ENCODE measurements around the gene MYO1E. TPM values are rescaled to one million over a fixed set of nuclear protein-coding genes. Genes with fewer than 3 reads are reported as not detected.

Gene MYO1E
- total and polyA plus RNA-seq, 2 of the 4 experiments (the other 2 are of a cell fraction), result 13.4 to 37.3 TPM

- no peak overlapping the region for H2AK9ac ChIP-seq (replicated peaks; ENCODE audit: low read depth, low read length, poor library complexity)
- DNase-seq, result no peak
- H2AK5ac ChIP-seq (ENCODE audit: low read depth, low read length), result no peak overlapping the region
- POLR2A ChIA-PET (ENCODE audit: unreplicated experiment), result no interaction called here
- H2AFZ ChIP-seq (replicated peaks; ENCODE audit: low read length, poor library complexity), result no peak overlapping the region
- CTCF ChIA-PET, result no interaction called here
- no peak overlapping the region for H2BK120ac ChIP-seq (ENCODE audit: low read depth, low read length)
- H4K8ac ChIP-seq (ENCODE audit: low read depth in 2 of 2, low read length in 2 of 2), result no peak overlapping the region
- no peak overlapping the region for H2BK15ac ChIP-seq (ENCODE audit: low read depth, low read length)
- no peak overlapping the region for H3K18ac ChIP-seq (ENCODE audit: low read depth, low read length)
- H3K4me1 ChIP-seq (ENCODE audit: control insufficient read depth, insufficient read depth, low read length), result peaks cover 7% of the 10 kb centered on the region
- H3K27me3 ChIP-seq (ENCODE audit: control insufficient read depth, insufficient read depth, low read length), result no peaks in the 10 kb centered on the region
- no peak overlapping the region for H4K5ac ChIP-seq (ENCODE audit: low read depth, low read length)
- intact Hi-C loops (cut with micrococcal nuclease) (no loop called here), in situ Hi-C loops (cut with MboI; ENCODE audit: low sequenced_read_pairs) (no loop called here), dilution Hi-C loops (cut with HindIII; ENCODE audit: low sequenced_read_pairs, unreplicated experiment) (no loop called here)
- ATAC-seq (ENCODE audit: low read depth), result no peak
- H4K91ac ChIP-seq (ENCODE audit: insufficient read depth, low read depth, low read length), result no peak overlapping the region
- no peak overlapping the region for H3K9ac ChIP-seq (ENCODE audit: low read depth, low read length)
- no peak overlapping the region for H2BK20ac ChIP-seq (ENCODE audit: low read depth, low read length)
- no peak overlapping the region for H3K56ac ChIP-seq (ENCODE audit: extremely low read depth, insufficient read depth, low read length)
- no CpG with 5 or more reads among the region's 3 CpGs for WGBS, 2 experiments (ENCODE audit: extremely low coverage in 2 of 2, insufficient read length in 1 of 2)
- no peak for TF ChIP-seq FOS (IDR thresholded peaks at IDR 0.05; ENCODE audit: low read depth, low read length)
- no peak for TF ChIP-seq MAFK (IDR thresholded peaks at IDR 0.05; ENCODE audit: low read depth, low read length)
- TF ChIP-seq CTCF (conservative IDR thresholded peaks at IDR 0.05; ENCODE audit: low read depth, low read length), result no peak
- TF ChIP-seq CHD1 (IDR thresholded peaks at IDR 0.05; ENCODE audit: low read depth, low read length), result no peak
- TF ChIP-seq SMC3 (IDR thresholded peaks at IDR 0.05; ENCODE audit: low read depth, low read length), result no peak
- peak; percentile 86 for TF ChIP-seq CEBPB (IDR thresholded peaks at IDR 0.05; ENCODE audit: low read depth, low read length)
- no peak for TF ChIP-seq RFX5 (IDR thresholded peaks at IDR 0.05; ENCODE audit: low read depth, low read length)
- H3K9me3 ChIP-seq (ENCODE audit: control insufficient read depth, insufficient read depth, low read length), result no peaks in the 10 kb centered on the region
- no peak overlapping the region for H3K27ac ChIP-seq (ENCODE audit: insufficient read depth, low read length)
- no peak overlapping the region for H2BK5ac ChIP-seq (ENCODE audit: low read depth, low read length, poor library complexity, severe bottlenecking)
- no peak overlapping the region for H3K14ac ChIP-seq (replicated peaks; ENCODE audit: low read depth, low read length)
- H4K20me1 ChIP-seq (ENCODE audit: insufficient read depth, low read length), result peaks cover 6% of the 10 kb centered on the region; the same call in 1 of the 2 replicates
- H3K79me1 ChIP-seq (ENCODE audit: low read depth in 1 of 2, low read length in 2 of 2), result peaks cover 23 to 34% of the 10 kb centered on the region in 2 experiments
- H3K23ac ChIP-seq (ENCODE audit: low read depth, low read length), result no peak overlapping the region
- H3K4ac ChIP-seq (ENCODE audit: low read depth, low read length), result no peak overlapping the region
- H3K4me2 ChIP-seq (ENCODE audit: low read depth, low read length), result no peak overlapping the region
- no peak overlapping the region for H3K4me3 ChIP-seq (ENCODE audit: insufficient read depth, low read depth, low read length)
- BruUV-seq (replicated peaks), result no TSS peak
- H3K36me3 ChIP-seq (ENCODE audit: control insufficient read depth, insufficient read depth, low read length), result peaks cover 11% of the 10 kb centered on the region; the same call in 1 of the 2 replicates
- peaks cover 15% of the 10 kb centered on the region for H3K9me1 ChIP-seq (ENCODE audit: insufficient read depth, low read length)
These were observed 143.2 kb downstream of the MYO1E start for GRCh38 chr15:59229453-59229852.

Data from IMR-90 (cell line).